Fibroblast of pulmonary artery (primary cell): ENCODE results near the gene XRCC3.

Source experiments
- DNase-seq: peaks from one replicate; pipeline ENCODE4 v3.0.0-alpha.2; 2010; ENCODE audit warnings: low read depth
- H3K4me3 ChIP-seq: replicated peaks from 2 replicates; pipeline ENCODE4 v1.5.1; 2011; ENCODE audit warnings: low read depth, mild to moderate bottlenecking, control low read depth, low read length, moderate library complexity
- TF ChIP-seq, protein P1 (sequence below): IDR thresholded peaks from 2 replicates; pipeline ENCODE4 v1.5.1; 2011; ENCODE audit warnings: mild to moderate bottlenecking, control low read depth, low read length, inconsistent platforms; ENCODE audit errors: missing control alignments

Gene XRCC3

DNA sequence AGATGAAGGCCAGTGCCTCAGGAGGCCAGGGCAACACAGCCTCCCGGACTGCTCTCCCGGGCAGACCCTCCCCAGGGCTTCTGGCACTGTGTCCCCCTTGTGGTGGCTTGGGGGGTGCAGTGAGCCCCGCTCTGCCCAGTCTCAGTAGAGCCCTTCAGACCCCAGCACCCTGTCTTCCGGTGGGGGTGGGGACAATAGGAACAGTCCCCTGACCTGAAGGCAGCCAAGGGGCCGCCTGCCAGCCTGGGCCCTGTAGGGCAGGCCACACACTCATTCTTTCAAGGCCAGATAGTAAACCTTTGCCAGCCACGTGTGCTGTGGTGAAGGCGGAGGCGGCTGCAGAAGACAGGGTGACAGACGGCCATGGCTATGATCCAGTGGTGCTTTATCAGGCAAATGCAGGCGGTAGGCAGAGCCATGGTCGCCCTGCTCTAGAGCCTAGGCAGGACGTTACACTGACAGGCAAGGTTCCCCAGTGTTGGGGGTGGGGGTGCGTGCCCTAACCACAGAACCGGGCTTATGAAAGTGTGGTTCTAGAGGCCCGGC, 15.3 kb upstream of the XRCC3 start:
- TF ChIP-seq, protein P1, sequence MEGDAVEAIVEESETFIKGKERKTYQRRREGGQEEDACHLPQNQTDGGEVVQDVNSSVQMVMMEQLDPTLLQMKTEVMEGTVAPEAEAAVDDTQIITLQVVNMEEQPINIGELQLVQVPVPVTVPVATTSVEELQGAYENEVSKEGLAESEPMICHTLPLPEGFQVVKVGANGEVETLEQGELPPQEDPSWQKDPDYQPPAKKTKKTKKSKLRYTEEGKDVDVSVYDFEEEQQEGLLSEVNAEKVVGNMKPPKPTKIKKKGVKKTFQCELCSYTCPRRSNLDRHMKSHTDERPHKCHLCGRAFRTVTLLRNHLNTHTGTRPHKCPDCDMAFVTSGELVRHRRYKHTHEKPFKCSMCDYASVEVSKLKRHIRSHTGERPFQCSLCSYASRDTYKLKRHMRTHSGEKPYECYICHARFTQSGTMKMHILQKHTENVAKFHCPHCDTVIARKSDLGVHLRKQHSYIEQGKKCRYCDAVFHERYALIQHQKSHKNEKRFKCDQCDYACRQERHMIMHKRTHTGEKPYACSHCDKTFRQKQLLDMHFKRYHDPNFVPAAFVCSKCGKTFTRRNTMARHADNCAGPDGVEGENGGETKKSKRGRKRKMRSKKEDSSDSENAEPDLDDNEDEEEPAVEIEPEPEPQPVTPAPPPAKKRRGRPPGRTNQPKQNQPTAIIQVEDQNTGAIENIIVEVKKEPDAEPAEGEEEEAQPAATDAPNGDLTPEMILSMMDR: peak; percentile 5
- no peak for DNase-seq
- H3K4me3 ChIP-seq: no peak overlapping the region

DNA sequence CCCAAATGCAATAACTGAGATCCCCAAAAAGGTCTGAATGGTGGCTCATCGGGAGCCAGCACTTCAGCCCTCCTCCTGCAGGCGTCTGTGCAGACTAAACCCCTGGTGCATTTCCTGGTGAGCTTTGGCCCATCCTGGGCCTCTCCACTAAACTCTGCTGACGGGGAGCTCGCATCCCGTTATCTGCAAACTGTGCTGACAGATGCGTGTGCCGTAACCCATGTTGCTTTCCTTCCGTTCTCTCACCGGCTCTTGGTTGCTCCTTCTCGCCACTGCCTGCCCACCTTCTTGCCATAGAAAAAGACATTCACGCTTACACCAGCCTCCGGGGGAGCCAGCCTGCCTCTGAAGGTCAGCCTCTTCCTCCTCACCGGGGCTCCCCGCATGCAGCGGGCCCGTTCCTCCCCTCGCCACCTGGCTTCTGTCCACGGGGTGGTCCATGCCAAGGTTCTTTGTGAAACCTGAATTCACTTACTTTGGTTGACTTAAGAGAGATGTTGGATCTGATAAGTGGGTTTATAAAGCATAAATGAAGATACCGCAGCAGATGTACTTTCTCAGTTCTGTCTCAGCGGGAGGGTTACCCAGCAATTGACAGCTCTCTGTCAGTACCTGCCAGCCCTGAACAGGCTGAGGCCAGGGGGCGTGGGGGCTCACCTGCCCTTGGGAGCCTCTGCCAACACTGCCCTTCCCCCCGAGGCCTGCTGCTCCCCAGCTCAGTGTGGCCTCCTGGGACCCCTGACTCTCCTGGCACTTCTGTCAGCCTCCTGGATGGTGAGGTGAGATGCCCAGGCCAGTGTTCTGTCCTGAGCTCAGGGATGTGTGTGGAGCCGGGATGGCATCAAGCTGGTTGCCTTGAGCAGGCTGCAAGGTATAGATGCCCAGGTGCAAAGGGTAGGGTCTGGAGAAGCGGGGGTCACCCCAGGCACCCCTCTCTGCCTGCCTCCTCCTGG, 14.5 kb upstream of the XRCC3 start:
- DNase-seq: no peak
- TF ChIP-seq, protein P1: no peak
- H3K4me3 ChIP-seq: no peak overlapping the region

GRCh38 chr14:103728721-103729120, 13.5 kb upstream of the XRCC3 start:
- TF ChIP-seq, protein P1: no peak
- H3K4me3 ChIP-seq: no peak overlapping the region
- no peak for DNase-seq

DNA sequence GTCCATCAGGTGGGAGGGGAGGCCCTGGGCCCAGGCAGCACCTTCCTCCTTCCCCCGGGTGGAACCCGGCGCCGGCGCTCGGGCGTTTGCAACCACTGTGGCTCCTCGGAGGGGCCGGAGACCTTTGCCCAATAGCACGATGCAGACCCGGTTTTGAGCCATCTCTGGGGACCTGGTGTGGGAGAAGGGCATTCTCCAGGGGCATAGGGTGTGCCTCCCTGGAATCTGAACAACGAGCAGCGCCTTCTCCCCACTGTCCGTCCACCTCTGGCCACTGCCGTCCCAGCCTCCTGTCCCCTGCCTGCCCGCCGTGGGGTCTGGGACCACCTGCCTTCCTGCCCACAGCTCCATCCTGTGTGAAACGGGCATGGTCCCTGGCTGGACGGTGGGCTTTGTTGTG, 12.9 kb upstream of the XRCC3 start:
- DNase-seq: no peak
- H3K4me3 ChIP-seq: no peak overlapping the region
- TF ChIP-seq, protein P1: no peak

- TF ChIP-seq, protein P1: no peak
- H3K4me3 ChIP-seq: no peak overlapping the region
- no peak for DNase-seq
Observed at GRCh38 chr14:103727313-103727980, 12.2 kb upstream of the XRCC3 start.

GRCh38 chr14:103726474-103726873, 11.2 kb upstream of the XRCC3 start:
- TF ChIP-seq, protein P1: no peak
- DNase-seq: no peak
- no peak overlapping the region for H3K4me3 ChIP-seq
